Gastrocnemius medialis (tissue), 4 donors: ENCODE data around the gene PBX4.

Experiments
- POLR2A ChIP-seq, 2 donors: fragments of 450-650 bp; IDR thresholded peaks; one replicate each; pipeline ENCODE4 v1.6.1; 2017; ENCODE audit warnings: antibody characterized with exemption in 2 of 2, mild to moderate bottlenecking in 2 of 2, moderate library complexity in 2 of 2
- TF ChIP-seq, protein P1 (sequence below), 5 experiments: fragments of 450-650 bp in 3 of 5; fragments of 200-600 bp in 2 of 5; sonication (generic) in 2 of 5; IDR thresholded peaks in 4 of 5; conservative IDR thresholded peaks in 1 of 5; 1 replicate in 4 of 5; 2 replicates in 1 of 5; pipeline ENCODE4 v1.5.1; 2016 to 2019; ENCODE audit warnings: antibody characterized with exemption in 5 of 5, mild to moderate bottlenecking in 3 of 5, moderate library complexity in 3 of 5

- TF ChIP-seq, protein P1, sequence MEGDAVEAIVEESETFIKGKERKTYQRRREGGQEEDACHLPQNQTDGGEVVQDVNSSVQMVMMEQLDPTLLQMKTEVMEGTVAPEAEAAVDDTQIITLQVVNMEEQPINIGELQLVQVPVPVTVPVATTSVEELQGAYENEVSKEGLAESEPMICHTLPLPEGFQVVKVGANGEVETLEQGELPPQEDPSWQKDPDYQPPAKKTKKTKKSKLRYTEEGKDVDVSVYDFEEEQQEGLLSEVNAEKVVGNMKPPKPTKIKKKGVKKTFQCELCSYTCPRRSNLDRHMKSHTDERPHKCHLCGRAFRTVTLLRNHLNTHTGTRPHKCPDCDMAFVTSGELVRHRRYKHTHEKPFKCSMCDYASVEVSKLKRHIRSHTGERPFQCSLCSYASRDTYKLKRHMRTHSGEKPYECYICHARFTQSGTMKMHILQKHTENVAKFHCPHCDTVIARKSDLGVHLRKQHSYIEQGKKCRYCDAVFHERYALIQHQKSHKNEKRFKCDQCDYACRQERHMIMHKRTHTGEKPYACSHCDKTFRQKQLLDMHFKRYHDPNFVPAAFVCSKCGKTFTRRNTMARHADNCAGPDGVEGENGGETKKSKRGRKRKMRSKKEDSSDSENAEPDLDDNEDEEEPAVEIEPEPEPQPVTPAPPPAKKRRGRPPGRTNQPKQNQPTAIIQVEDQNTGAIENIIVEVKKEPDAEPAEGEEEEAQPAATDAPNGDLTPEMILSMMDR (IDR thresholded peaks at IDR 0.05 in 4 of 5, conservative IDR thresholded peaks at IDR 0.05 in 1 of 5), result peak in 4 of 5 experiments; percentile 36 to 66 (median 47)
- no peak for TF ChIP-seq POLR2A (IDR thresholded peaks at IDR 0.05)
These were observed 64.1 kb downstream of the PBX4 start for GRCh38 chr19:19554074-19555023.
